BLaER1 treated with 17β-estradiol and CSF1 and Interleukin-3, amounts not matched to agents 10 nM and 100 nM (cell line): ENCODE data around the gene CYP4F22.
"Not testable (repeated sequence)": the region's sequence is repeated elsewhere in the genome, so short reads cannot be mapped to it uniquely, and the experiment has no call there.

Experiments
- H3K27ac ChIP-seq, 11 experiments: shearing (Covaris generic); formaldehyde crosslinking; 2 replicates each; pipeline ENCODE4 v1.8.1; 2022
- H3K27me3 ChIP-seq, 11 experiments: shearing (Covaris generic); formaldehyde crosslinking; 2 replicates each; pipeline ENCODE4 v1.8.1; 2022
- H3K36me3 ChIP-seq, 11 experiments: shearing (Covaris generic); formaldehyde crosslinking; 2 replicates each; pipeline ENCODE4 v1.8.1; 2022
- H3K4me1 ChIP-seq, 10 experiments: shearing (Covaris generic); formaldehyde crosslinking; 2 replicates each; pipeline ENCODE4 v1.8.1; 2022
- H3K4me2 ChIP-seq, 11 experiments: shearing (Covaris generic); formaldehyde crosslinking; 2 replicates each; pipeline ENCODE4 v1.8.1; 2022
- H3K4me3 ChIP-seq, 10 experiments: shearing (Covaris generic); formaldehyde crosslinking; 2 replicates each; pipeline ENCODE4 v1.8.1; 2022
- H3K9ac ChIP-seq, 11 experiments: shearing (Covaris generic); formaldehyde crosslinking; 2 replicates each; pipeline ENCODE4 v1.8.1; 2022
- H3K9me3 ChIP-seq, 11 experiments: shearing (Covaris generic); formaldehyde crosslinking; replicated peaks in 1 of 11; 2 replicates each; pipeline ENCODE4 v1.8.1; 2022
- H4K20me1 ChIP-seq, 11 experiments: shearing (Covaris generic); formaldehyde crosslinking; 2 replicates each; pipeline ENCODE4 v1.8.1; 2022
- Cebpa-rat ChIP-seq, 11 experiments: shearing (Covaris generic); IDR thresholded peaks; 2 replicates each; pipeline ENCODE4 v1.8.1; 2022

Gene CYP4F22

DNA sequence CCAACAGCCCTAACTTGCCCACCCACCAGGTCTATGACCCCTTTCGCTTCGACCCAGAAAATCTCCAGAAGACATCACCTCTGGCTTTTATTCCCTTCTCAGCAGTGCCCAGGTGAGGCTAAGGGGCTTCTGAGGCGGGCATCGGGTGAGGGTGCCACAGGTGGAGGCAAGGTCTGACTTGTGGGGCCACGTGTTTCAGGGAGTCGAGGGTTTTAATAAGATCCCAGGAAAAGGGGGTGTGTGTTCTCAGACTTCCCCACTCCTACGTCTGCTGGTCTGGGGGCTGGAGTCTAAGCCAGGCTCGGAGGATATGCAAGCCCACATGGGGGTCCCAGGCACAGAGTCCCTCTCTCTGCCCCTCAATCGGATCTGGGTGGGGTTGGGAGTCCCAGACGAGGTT, 75.8 kb downstream of the CYP4F22 start:
- Histone ChIP-seq H3K36me3 (no peaks in the 10 kb centered on the region), H3K27me3 (no peaks in the 10 kb centered on the region), H3K4me2 (peak overlapping the region; percentile 53 to 76 (median 66)), H3K27ac (peak overlapping the region in 5 of 11 experiments; percentile 14 to 53 (median 44); a peak in 5 of 22 replicates), H3K9me3 (no peaks in the 10 kb centered on the region), H4K20me1 (no peaks in the 10 kb centered on the region), H3K9ac (peak overlapping the region; percentile 30 to 67 (median 56); a peak in 19 of 22 replicates), H3K4me3 (peak overlapping the region; percentile 38 to 61 (median 46); a peak in 16 of 20 replicates), H3K4me1 (peaks cover 9 to 36% (median 22%) of the 10 kb centered on the region in 10 experiments; a peak in 19 of 20 replicates)
- TF ChIP-seq Cebpa-rat (IDR thresholded peaks at IDR 0.05) = no peak

DNA sequence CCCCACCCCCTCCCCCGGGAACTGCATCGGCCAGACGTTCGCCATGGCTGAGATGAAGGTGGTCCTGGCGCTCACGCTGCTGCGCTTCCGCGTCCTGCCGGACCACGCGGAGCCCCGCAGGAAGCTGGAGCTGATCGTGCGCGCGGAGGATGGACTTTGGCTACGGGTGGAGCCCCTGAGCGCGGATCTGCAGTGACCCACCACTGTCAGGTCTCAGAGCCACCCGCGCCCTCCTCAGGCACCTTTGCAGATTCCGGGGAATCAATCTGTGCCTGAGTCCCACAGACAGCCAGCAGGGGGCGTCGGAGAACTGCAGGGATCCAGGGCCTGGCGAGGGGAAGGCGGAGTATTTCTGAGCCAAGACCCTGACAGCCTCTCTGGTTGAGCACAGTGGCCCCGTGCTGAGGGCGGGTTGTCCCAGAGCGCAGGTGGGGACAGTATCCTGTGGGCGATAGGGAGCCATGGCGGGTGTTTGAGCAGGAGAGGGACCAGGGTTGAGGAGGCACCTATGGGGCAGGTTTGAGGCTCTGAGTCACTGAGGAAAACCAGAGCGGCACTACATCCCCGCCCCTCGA, 76.3 kb downstream of the CYP4F22 start:
- Histone ChIP-seq H3K4me1 (peaks cover 9 to 41% (median 24%) of the 10 kb centered on the region in 10 experiments; a peak in 19 of 20 replicates), H3K27me3 (no peaks in the 10 kb centered on the region), H3K4me2 (peak overlapping the region; percentile 53 to 76 (median 66)), H3K9ac (peak overlapping the region; percentile 30 to 67 (median 56); a peak in 19 of 22 replicates), H3K9me3 (no peaks in the 10 kb centered on the region), H4K20me1 (no peaks in the 10 kb centered on the region), H3K36me3 (no peaks in the 10 kb centered on the region), H3K4me3 (peak overlapping the region; percentile 38 to 61 (median 46); a peak in 16 of 20 replicates), H3K27ac (peak overlapping the region in 5 of 11 experiments; percentile 14 to 53 (median 44); a peak in 5 of 22 replicates)
- TF ChIP-seq Cebpa-rat (IDR thresholded peaks at IDR 0.05) = no peak

DNA sequence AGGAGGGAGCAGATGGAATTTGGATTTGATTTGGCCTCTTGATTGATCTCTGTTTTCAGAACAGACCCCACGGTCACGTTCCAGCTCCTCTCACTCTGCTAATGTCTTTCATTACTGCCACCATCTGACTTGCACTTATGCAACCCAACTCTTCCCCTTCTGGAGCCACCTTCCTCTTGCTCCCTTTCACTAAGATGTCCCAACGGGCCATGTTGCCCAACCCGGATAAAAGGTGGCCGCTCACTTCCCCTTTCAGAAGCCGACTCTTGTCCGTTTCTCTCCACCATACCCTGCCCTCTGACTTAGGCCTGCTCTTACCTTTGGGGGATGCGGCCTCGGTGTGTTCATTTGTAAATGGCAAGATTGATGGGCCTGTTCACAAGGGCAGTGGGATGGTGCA, 79.3 kb downstream of the CYP4F22 start:
- peak in 10 of 11 experiments; percentile 57 to 96 (median 93); a peak in 17 of 22 replicates for TF ChIP-seq Cebpa-rat (IDR thresholded peaks at IDR 0.05)
- peak overlapping the region in 7 of 11 experiments; percentile 34 to 68 (median 54); a peak in 9 of 22 replicates for H3K9ac ChIP-seq
- H4K20me1 ChIP-seq = no peaks in the 10 kb centered on the region
- peak overlapping the region in 9 of 11 experiments; percentile 49 to 83 (median 78); a peak in 18 of 22 replicates for H3K27ac ChIP-seq
- peaks cover 0 to 17% (median 10%) of the 10 kb centered on the region in 11 experiments; a peak in 15 of 22 replicates for H3K9me3 ChIP-seq
- peaks cover 18 to 71% (median 53%) of the 10 kb centered on the region in 10 experiments for H3K4me1 ChIP-seq
- no peaks in the 10 kb centered on the region for H3K27me3 ChIP-seq
- H3K4me3 ChIP-seq = no peak overlapping the region
- H3K4me2 ChIP-seq = peak overlapping the region in 10 of 11 experiments; percentile 43 to 81 (median 69); a peak in 21 of 22 replicates
- H3K36me3 ChIP-seq = no peaks in the 10 kb centered on the region

DNA sequence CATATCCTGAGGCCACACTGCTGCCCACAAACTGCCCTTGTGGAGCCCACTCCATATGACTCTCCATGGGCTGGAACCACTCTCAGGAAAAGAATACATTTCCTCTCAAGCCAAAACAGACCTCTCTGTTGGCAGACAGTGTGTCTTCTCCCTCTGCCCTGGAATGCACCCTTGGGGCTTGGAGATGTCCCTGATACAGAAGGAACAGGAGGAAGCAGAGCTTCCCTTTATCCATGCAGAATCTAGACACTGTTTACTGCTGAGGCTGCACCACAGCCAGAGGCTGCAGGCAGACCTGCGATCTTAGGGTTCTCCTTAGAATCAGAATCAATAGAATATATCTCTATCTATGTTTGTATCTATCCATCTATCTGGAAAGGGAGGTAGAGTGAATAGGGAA, 79.9 kb downstream of the CYP4F22 start:
- H3K9ac ChIP-seq = peak overlapping the region in 7 of 11 experiments; percentile 34 to 68 (median 53); a peak in 10 of 22 replicates
- H3K4me1 ChIP-seq = peaks cover 18 to 77% (median 59%) of the 10 kb centered on the region in 10 experiments
- no peak for TF ChIP-seq Cebpa-rat (IDR thresholded peaks at IDR 0.05)
- H3K9me3 ChIP-seq = peaks cover 0 to 21% (median 11%) of the 10 kb centered on the region in 11 experiments; a peak in 18 of 22 replicates
- H4K20me1 ChIP-seq = no peaks in the 10 kb centered on the region
- H3K27me3 ChIP-seq = no peaks in the 10 kb centered on the region
- H3K4me3 ChIP-seq = no peak overlapping the region
- H3K36me3 ChIP-seq = no peaks in the 10 kb centered on the region
- H3K4me2 ChIP-seq = peak overlapping the region in 10 of 11 experiments; percentile 43 to 81 (median 69); a peak in 19 of 22 replicates
- H3K27ac ChIP-seq = peak overlapping the region in 9 of 11 experiments; percentile 49 to 83 (median 78); a peak in 18 of 22 replicates

DNA sequence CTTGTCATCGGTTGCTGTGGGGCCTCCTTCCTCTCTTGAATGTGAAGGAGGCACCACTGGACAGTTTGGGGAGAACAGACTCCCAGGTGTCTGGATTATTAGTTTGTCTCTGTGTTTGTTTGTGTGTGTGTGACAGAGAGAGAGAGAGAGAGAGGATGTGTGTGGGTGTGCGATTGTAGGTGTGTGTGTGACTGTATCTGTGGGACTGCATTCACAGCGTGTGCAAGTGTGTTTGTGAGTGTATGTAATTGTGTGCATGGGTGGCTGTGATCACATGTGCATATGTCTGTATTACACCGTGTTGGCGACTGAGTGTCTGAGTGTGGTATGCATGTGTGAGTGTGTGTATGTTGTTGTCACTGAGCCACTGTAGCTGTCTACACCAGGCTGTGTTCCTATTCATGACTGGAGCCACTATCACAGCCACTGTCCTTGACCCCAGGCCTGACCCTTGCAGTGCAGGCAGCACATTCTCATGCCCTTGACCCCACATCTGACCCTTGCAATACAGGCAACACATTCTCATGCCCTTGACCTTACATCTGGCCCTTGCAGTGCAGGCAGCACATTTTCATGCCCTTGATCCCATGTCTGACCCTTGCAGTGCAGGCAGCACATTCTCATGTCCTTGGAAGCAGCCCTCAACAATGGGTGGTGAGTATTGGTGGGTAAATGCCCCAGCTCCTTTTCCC, 81.6 kb downstream of the CYP4F22 start:
- no peak for TF ChIP-seq Cebpa-rat (IDR thresholded peaks at IDR 0.05)
- Histone ChIP-seq H3K27me3 (no peaks in the 10 kb centered on the region), H3K4me2 (peak overlapping the region; percentile 4 to 88 (median 63); a peak in 21 of 22 replicates)

DNA sequence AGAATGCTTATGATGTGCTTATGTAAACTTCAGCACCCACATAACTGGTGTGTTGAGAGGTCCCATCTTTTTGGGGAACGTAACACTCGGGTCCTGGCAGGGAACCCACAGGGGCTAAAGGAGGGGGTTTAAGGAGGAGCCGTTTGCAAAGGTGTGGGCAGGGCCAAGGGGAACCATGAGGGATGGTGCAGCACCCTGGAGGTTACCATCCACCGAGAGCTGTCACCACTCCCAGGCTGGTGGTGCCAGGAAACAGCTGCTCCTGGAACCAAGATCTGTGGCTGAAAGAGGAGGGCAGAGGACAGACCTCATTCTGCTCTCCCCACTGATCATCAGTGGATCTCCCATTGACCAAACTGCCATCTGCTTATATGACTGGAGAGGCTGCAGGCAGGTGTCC, 83.5 kb downstream of the CYP4F22 start:
- H3K36me3 ChIP-seq = no peaks in the 10 kb centered on the region
- TF ChIP-seq Cebpa-rat (IDR thresholded peaks at IDR 0.05) = no peak
- no peaks in the 10 kb centered on the region for H4K20me1 ChIP-seq
- peak overlapping the region in 8 of 11 experiments; percentile 25 to 59 (median 50); a peak in 9 of 22 replicates for H3K9ac ChIP-seq
- peak overlapping the region in 9 of 11 experiments; percentile 35 to 83 (median 79); a peak in 18 of 22 replicates for H3K27ac ChIP-seq
- H3K27me3 ChIP-seq = no peaks in the 10 kb centered on the region
- peak overlapping the region in 1 of 10 experiments; percentile 9; a peak in 1 of 20 replicates for H3K4me3 ChIP-seq
- peaks cover 3 to 34% (median 19%) of the 10 kb centered on the region in 11 experiments; a peak in 19 of 22 replicates for H3K9me3 ChIP-seq
- peak overlapping the region in 10 of 11 experiments; percentile 37 to 83 (median 64); a peak in 19 of 22 replicates for H3K4me2 ChIP-seq
- peaks cover 18 to 88% (median 72%) of the 10 kb centered on the region in 10 experiments for H3K4me1 ChIP-seq

More for the DNA sequence above, 81.6 kb downstream of the CYP4F22 start:
- Histone ChIP-seq H4K20me1 (no peaks in the 10 kb centered on the region), H3K27ac (peak overlapping the region in 9 of 11 experiments; percentile 25 to 83 (median 79); a peak in 15 of 22 replicates), H3K4me1 (peaks cover 18 to 87% (median 70%) of the 10 kb centered on the region in 10 experiments), H3K4me3 (no peak overlapping the region), H3K9ac (peak overlapping the region in 2 of 11 experiments; percentile 3 to 9; a peak in 5 of 22 replicates), H3K36me3 (no peaks in the 10 kb centered on the region), H3K9me3 (peaks cover 0 to 31% (median 15%) of the 10 kb centered on the region in 11 experiments; a peak in 18 of 22 replicates)

DNA sequence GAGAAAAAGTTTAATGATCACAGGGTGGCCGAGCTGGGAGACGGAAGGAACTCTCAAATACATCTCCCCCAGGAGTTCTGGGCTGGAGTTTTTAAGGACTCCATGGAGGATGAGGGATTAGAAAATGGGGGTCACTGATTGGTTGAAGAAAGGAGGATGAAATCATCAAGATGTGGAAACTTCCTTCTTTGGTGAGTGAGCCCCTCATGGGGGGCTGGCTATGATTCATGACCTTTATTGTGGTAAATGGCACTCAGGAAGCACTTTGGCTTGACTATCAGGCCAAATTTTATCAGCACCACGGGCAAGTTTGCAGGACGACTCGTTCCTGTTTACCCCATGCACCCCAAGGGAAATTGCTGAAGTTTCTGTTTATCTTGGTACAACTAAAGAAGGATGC, 84.2 kb downstream of the CYP4F22 start:
- not testable (repeated sequence) for H4K20me1 ChIP-seq, H3K27me3 ChIP-seq, H3K4me3 ChIP-seq, H3K36me3 ChIP-seq
- H3K9ac ChIP-seq = peak overlapping the region in 8 of 11 experiments; percentile 25 to 59 (median 50); a peak in 9 of 22 replicates
- H3K9me3 ChIP-seq = peaks cover 3 to 34% (median 21%) of the 10 kb centered on the region in 11 experiments; a peak in 19 of 22 replicates
- H3K4me1 ChIP-seq = peaks cover 14 to 80% (median 65%) of the 10 kb centered on the region in 10 experiments
- peak overlapping the region in 9 of 11 experiments; percentile 35 to 83 (median 79); a peak in 18 of 22 replicates for H3K27ac ChIP-seq
- peak in 1 of 11 experiments; percentile 8; a peak in 1 of 22 replicates for TF ChIP-seq Cebpa-rat (IDR thresholded peaks at IDR 0.05)
- peak overlapping the region; percentile 33 to 83 (median 58); a peak in 20 of 22 replicates for H3K4me2 ChIP-seq

DNA sequence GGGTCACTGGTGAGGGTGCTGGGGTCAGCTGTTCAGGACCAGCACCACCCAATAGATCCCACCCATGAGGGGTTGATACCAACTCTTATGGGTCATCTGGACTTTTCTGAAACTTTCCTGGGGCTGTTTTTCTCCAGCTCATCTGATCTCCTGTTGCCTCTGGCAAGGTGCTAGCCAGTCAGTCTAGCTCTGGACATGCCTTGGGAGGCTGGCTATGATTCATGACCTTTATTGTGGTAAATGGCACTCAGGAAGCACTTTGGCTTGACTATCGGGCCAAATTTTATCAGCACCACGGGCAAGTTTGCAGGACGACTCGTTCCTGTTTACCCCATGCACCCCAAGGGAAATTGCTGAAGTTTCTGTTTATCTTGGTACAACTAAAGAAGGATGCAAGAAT, 85.4 kb downstream of the CYP4F22 start:
- H3K4me3 ChIP-seq, H3K27me3 ChIP-seq, H4K20me1 ChIP-seq, H3K9ac ChIP-seq, H3K36me3 ChIP-seq: not testable (repeated sequence)
- H3K4me2 ChIP-seq = peak overlapping the region in 7 of 11 experiments; percentile 53 to 83 (median 72); a peak in 13 of 22 replicates
- peaks cover 9 to 68% (median 55%) of the 10 kb centered on the region in 10 experiments; a peak in 19 of 20 replicates for H3K4me1 ChIP-seq
- peak overlapping the region in 9 of 11 experiments; percentile 35 to 83 (median 68); a peak in 16 of 22 replicates for H3K27ac ChIP-seq
- H3K9me3 ChIP-seq = peaks cover 3 to 34% (median 21%) of the 10 kb centered on the region in 11 experiments; a peak in 19 of 22 replicates
